ENCODE measurements around the gene NRF1.
"Not testable (repeated sequence)": the region's sequence is repeated elsewhere in the genome, so short reads cannot be mapped to it uniquely, and the experiment has no call there.

Gene NRF1

DNA sequence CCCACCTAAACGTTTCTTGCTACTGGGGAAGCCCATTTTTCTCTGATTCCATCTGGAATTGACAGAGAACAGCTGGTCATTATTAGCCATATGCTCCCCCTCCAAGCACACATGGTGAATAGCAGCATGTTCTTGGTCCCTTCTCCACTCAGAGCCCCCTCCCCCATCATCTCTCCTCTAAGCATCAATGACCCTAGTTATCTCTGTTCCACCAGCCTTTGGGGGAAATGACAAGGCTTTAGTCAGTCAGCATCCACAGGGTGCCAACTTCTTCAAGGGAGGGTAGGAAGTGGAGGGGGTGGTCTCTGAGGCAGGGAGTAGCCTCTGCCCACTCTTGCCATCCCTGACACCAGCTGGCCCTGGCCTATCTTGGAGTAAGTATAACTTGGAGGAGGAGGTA lies 178.1 kb downstream of the NRF1 start:
- Histone ChIP-seq H3K27ac (no peak overlapping the region), H3K4me3 (no peak overlapping the region)

DNA sequence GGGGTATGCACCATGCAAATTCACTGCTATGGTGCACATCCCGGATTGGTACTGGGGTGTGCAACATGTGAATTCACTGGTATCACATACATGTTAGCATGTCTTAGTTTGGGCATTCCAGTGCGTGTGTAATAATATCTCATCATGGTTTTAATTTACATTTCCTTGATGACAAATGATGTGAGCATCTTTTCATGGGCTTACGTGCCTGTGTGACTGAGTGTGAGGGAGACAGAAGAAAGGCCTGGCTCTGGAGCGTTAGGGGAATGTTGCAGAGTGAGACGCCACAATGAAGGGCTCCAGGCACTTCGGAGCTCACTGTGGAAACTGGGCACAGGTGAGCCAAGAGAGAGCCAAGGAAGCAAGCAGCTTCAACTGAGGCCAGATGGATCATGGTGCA lies 178.6 kb downstream of the NRF1 start:
- no peak overlapping the region for H3K27ac ChIP-seq
- H3K4me3 ChIP-seq, result no peak overlapping the region

DNA sequence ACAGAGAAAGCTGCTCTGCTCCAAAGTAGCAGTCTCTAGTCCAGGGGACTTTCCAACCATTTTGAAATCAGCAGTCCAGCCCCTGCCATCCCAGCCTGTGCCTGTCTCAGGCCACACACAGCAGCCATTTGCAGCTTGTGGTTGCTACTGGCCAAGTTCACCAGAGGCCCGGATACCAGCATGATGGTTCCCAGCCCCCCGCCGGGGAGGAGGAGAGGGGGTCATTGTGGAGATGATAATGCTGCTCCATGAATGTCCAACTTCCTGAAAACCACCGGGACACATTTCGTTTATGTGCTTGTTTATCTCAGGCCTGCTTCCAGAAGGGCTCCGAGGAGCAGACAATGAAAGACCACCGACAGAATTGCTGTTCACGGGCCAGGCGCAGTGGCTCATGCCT lies 181.2 kb downstream of the NRF1 start:
- H3K27ac ChIP-seq, result no peak overlapping the region
- no peak overlapping the region for H3K4me3 ChIP-seq

DNA sequence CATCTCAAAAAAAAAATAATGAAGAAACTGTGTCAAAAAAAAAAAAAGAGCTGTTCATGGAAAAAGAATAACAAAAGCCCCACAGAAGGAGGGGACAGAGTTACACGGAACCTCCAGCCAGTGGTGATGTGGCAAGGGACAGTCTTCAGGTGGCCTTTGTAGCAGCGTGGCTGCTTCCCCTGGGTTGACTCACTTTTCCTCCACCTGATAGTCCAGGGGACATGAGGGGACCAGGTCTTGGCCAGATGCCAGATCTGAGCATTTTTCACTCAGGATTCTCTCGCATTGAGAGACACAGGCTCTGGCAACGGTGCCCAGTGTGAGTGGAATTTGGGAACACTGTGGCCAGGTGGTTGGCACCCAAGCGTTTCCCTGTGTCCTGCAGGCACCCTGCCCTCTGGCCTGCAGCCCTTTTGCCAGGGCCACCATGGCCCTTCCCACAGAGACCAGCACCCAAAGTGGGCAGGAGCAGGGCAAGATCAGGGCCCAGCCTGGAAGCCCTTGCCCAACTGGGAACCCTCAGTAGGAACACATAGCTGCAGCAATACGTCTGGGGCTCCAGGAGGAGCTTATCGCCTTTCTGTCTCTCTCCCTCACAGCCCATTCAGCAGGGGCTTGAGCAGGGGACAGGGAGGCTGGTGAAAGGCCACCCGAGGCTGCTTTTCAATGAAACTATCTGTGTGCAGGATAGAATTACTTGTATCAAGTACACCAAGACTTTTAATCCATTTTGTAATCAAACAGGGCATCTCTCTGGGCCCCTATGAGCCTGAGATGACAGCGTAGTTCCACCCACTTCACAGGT lies 182.2 kb downstream of the NRF1 start:
- Histone ChIP-seq H3K27ac (no peak overlapping the region), H3K4me3 (no peak overlapping the region)

DNA sequence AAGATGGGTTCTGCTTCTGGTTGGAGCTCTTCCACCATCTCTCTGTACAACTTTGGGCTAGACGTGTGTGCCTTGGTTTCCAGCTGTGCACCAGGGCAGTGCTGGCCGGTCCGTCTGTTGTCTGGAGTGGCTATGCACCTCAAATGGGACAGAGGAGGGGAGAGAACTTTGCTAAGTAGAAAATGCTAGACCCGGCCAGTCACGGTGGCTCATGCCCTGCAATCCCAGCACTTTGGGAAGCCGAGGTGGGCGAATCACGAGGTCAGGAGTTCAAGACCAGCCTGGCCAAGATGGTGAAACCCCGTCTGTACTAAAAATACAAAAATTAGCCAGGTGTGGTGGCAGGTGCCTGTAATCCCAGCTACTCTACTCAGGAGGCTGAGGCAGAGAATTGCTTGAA lies 182.9 kb downstream of the NRF1 start:
- H3K27ac ChIP-seq, H3K4me3 ChIP-seq: not testable (repeated sequence)

DNA sequence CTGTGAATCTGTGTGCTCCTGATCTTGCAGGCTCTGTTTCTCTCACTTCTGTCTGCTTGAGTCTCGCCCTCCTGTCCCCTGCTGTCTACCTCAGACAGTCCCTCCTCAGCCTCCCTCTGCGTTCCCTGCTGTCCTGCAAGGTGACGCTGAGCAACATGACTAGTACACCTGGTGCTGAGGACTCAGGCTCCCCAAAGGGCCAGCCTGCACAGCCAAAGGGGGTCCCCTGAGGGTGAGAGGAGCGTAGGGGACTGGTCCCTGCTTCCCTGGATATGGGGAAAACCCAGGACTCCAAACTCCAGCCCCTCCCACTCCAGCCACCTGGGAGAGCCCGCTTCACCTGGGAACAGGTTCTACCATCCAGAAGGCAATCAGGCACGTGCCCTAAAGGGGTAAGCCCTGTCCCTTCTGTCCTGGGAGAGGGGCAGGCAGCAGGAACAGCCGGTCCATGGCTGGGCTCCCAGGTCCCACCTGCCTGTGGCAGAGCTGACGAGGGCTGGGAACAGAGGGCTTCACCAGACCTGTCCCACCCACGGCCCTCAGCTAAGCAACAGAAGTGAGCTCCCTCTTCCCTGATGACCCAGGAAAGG lies 184.8 kb downstream of the NRF1 start:
- Histone ChIP-seq H3K27ac (no peak overlapping the region), H3K4me3 (no peak overlapping the region)

DNA sequence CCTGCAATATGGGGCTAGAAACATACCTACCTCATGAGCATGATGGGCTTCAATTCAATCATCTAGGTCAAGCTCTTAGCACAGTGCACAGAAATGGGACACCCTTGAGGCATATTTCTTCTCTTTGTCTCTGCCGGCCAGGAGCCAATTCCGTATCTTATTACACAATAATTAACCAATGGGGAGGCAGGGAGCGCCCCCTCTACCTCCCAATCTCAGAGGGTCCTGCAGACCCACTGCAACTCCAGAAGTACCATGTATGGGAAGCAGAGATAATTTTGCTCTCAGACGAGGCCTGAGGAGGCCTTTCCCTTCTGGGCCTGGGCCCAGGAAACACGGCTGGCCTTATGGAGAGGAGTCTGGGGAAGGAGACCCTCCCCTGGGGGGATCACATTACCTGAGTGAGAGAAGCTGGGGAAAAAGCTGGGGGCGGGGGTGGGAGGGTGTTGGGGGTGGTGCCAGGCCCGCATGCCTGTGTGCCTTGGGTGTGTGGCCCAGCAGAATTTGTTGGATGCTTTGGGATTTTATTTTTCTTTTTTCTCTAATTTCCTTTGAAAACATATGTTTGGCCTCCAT lies 185.8 kb downstream of the NRF1 start:
- Histone ChIP-seq H3K27ac (no peak overlapping the region), H3K4me3 (no peak overlapping the region)

DNA sequence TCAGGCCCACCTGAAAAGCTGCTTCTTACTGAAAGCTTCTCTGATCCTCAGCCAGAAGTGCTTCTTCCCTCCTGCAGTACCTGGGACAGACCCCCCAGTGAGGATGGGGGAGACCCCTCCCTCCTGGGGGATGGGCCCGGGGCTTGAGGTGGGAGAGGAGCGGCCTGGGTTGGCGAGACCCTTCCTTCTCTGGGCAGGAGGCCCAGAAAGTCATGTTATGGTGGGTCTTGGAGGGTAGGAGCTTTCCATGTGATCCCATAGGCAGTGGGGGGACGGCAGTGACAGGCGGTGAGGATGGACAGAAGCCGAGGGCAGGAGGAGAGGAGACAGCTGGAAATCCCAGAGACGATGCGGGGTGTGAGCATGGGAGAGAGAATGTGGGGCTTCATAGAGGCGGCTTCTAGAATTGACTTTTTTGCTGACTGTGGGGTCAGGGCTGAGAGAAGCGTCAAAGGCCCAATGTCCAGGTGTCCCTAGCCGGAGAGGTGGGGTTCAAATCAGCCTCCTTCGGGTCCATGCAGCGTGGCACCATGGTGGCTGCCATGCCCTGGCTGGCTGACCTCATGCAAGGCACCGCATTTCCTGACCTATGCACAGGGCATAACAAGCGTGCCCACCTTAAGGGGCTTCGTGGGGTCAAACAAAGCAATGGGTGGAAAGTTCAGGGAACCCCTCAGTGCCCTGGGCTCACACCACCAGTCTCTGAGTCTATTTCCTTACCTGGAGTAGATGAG lies 187.3 kb downstream of the NRF1 start:
- no peak overlapping the region for H3K27ac ChIP-seq

DNA sequence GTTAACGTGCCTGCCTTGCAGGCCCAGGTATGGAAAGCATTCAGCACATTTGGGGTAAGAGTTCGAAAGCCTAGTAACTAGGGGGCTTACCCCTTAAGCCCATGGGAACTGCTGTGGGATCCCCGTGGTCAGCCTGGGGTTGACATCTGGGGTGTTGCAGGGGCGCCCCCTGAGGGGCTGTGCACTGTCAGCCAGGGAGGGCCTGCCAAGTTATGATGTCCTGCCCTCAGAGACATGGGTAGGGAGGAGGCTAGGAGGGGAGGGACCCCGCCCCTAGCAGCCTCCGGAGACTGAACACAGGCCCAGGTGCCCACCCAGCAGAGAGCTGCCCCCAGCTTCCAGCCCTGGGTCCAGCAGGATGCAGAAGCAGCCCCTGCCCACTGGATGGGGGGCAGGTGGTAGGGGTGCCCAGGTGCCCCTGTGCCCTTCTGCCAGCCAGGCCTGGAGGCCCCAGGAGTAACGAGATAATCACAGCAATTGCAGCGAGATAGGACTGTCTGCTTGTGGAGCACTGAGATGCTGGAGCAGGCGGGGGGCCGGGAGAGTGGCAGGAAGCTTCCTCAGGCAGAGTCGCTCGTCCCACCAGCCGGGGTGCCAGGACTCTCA lies 187.9 kb downstream of the NRF1 start:
- no peak overlapping the region for H3K4me3 ChIP-seq
- no peak overlapping the region for H3K27ac ChIP-seq

More for the DNA sequence above, 187.3 kb downstream of the NRF1 start:
- H3K4me3 ChIP-seq, result no peak overlapping the region

DNA sequence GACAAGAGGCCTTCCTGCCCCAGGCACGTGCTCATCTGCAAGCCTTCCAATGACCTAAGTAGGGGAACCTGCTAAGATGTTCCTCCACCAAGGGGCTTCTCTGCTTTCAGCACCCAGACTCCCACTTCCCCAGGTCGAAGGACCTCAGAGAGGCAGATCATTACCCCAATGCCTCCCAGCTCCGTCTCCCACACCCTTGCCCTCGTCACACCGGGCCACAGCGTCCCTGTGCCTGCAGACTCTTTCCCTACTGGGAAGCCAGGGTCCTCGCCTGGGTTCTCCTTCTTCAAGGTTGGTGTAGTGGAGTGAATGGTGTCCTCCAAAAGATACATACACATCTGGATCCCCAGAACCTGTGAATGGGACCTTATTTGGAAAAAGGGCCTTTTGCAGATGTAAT lies 189.4 kb downstream of the NRF1 start:
- H3K4me3 ChIP-seq, result no peak overlapping the region
- no peak overlapping the region for H3K27ac ChIP-seq

DNA sequence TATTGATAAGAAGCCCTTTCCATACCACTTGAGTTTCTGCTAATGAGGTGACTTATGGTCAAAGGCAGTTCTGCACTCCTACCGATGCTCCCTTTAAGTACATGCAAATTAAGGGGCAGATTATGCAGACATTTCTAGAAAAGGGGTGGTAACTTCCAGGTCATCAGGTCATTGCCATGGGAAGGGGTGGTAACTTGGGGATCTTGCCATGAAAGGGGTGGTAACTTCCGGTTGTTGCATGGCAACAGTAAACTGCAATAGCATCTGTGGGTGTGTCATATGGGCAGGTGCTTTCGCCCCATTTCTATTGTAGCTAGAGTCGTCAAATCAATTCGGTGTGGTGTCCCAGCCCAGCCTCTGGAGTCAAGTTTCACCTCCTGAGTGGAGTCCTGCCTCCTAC lies 190.4 kb downstream of the NRF1 start:
- no peak overlapping the region for H3K4me3 ChIP-seq

DNA sequence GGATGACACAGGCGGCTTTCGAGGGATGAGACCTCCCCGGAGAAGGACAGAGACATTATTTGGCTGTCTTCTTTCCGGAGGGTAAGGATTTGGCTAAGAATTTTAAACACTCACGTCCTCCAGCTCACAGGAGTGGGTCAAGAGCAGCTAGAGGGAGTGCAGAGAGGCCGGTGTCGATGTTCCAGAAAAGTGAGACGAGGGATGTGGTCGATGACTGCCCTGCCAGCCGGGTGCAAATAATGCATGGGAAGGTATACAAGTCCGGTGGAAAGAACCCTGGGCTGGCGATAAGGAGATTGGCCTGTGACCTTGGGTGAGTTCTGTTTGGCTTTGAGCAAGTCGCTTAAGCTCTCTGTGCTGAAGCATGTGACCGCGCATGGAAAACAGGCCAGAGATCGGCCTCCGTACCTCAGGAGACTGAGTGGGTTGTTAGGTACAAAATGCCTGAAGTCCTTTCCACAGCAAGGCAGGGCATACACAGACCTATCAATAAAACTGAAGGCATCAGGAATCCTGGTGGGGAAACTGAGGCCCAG lies 192.1 kb downstream of the NRF1 start:
- Histone ChIP-seq H3K4me3 (no peak overlapping the region), H3K27ac (no peak overlapping the region)

More for the DNA sequence above, 190.4 kb downstream of the NRF1 start:
- H3K27ac ChIP-seq, result no peak overlapping the region

DNA sequence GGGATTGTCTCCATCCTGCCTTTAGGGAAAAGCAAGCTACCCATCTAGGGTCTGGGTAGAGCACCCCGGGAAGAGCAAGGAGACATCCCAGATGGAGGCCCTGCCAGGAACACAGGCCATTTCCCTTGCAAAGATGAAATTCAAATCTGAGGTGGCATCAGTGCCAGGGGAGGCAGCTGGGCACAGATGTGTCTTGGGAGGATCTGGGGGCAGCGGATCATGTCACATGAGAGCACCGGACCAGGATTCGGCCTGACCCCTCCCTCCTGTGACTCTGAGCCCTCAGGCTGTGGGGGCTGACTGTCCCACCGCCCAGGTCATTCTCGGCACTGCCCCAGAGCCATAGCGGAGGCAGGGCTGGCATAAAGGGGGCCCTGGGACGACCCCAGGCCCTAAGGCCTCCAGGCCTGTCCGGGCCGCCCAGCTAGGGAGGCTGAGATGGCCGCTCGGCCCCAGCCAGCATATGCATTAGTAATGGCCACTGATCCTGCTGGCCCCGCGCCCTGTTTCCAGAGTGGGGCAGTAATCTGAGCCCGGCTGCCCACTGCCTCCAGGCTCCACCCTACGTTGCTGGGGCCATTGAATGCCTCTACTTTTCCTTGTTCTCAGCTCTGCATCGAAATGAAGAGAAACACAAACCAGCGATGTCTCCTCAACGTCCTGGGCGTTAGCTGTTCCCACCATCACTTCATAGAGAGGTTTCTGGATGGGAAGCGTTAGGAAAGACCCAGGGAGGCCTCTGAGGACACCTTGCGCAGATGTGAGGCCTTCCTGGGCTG lies 192.8 kb downstream of the NRF1 start:
- Histone ChIP-seq H3K27ac (no peak overlapping the region), H3K4me3 (no peak overlapping the region)

DNA sequence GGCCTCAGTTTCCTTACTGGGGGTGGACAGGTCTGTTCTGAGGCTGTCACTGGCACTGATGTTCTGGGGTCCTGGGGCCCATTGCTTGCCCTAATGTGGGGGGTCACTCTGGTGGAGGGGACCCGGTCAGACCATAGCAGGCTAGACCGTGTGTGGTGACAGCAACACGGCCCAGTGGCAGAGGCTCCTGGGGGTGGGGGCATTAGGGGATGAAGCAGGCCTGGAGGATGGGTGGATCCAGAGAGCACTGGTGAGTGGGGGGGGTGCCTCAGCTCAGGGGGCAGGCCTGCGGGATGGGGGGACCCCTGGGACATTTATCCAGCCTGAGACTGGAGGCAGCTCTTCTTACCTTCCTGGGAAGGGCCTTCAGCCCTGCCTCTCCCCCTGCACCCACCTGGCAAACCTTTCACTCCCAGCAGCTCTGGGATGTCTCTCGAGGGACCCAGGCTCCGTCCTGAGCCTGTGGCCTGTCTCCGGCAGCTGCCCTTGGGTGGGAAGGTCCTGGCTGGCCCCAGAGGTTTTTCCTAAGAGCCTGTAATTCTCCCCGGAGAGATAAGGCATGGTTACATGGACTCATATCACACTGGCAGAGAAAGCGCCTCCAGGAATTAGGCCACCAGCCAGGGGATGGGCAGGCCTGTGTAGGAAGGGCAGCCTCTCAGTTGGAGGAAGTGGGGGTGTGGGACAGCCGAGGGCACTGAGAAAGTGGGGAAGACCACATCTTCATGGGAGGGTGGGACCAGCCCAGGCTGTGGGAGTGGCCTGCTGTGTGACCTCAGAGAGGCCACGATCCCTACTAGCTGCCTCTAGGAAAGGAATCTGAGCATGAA lies 193.6 kb downstream of the NRF1 start:
- H3K27ac ChIP-seq, result no peak overlapping the region
- no peak overlapping the region for H3K4me3 ChIP-seq

All from skin epidermis (tissue), 12 donors.